CD8-positive, alpha-beta memory T cell (primary cell): ENCODE measurements around the gene PBX3. TPM values are rescaled to one million over a fixed set of nuclear protein-coding genes. Genes with fewer than 3 reads are reported as not detected.

ENCODE experiments used
- CTCF ChIA-PET: fragments of 350-600 bp; sonication (Branson Sonifier 250); formaldehyde crosslinking; loops from one replicate; lab custom pipeline; 2021; ENCODE audit warnings: antibody characterized with exemption; lab: Charles Lee
- POLR2A ChIA-PET: fragments of 350-600 bp; sonication (Branson Sonifier 250); formaldehyde crosslinking; loops from one replicate; lab custom pipeline; 2021; ENCODE audit warnings: antibody characterized with exemption; lab: Charles Lee
- DNase-seq, 5 donors: peaks; one replicate each; pipeline versions ENCODE4 v3.0.0 to v3.0.0-alpha.2; 2020 to 2022; ENCODE audit warnings: mixed read lengths in 1 of 5
- H3K27ac ChIP-seq: one replicate; pipeline ENCODE4 v1.7.0; 2013; ENCODE audit warnings: low read depth, mild to moderate bottlenecking, low read length, moderate library complexity
- H3K27me3 ChIP-seq: 2 replicates; pipeline ENCODE4 v1.7.0; 2013; ENCODE audit warnings: low read length, mild to moderate bottlenecking; ENCODE audit not compliant: insufficient read depth, poor library complexity, severe bottlenecking
- H3K36me3 ChIP-seq: 2 replicates; pipeline ENCODE4 v1.7.0; 2013; ENCODE audit warnings: mild to moderate bottlenecking, low read length, moderate library complexity; ENCODE audit not compliant: insufficient read depth
- H3K4me1 ChIP-seq: 2 replicates; pipeline ENCODE4 v1.7.0; 2013; ENCODE audit warnings: mild to moderate bottlenecking, low read length, moderate library complexity; ENCODE audit not compliant: insufficient read depth
- H3K4me3 ChIP-seq: 2 replicates; pipeline ENCODE4 v1.7.0; 2013; ENCODE audit warnings: mild to moderate bottlenecking, low read length
- H3K9me3 ChIP-seq: 2 replicates; pipeline ENCODE4 v1.7.0; 2013; ENCODE audit warnings: mild to moderate bottlenecking, low read length
- H3K27ac Mint-ChIP-seq, 8 donors: one replicate each; pipeline ENCODE4 v1.8.0; 2020 to 2021; ENCODE audit warnings: mixed read lengths in 8 of 8, mild to moderate bottlenecking in 6 of 8, inconsistent platforms in 3 of 8, moderate library complexity in 3 of 8
- H3K27me3 Mint-ChIP-seq, 2 donors: one replicate each; pipeline ENCODE4 v1.8.0; 2020 to 2021; ENCODE audit warnings: mixed read lengths in 2 of 2, mild to moderate bottlenecking in 1 of 2, moderate library complexity in 1 of 2
- H3K36me3 Mint-ChIP-seq, 3 donors: one replicate each; pipeline ENCODE4 v1.8.0; 2020 to 2021; ENCODE audit warnings: mixed read lengths in 3 of 3, inconsistent platforms in 1 of 3, mild to moderate bottlenecking in 1 of 3
- H3K4me1 Mint-ChIP-seq, 3 donors: one replicate each; pipeline ENCODE4 v1.8.0; 2020 to 2021; ENCODE audit warnings: mixed read lengths in 3 of 3, inconsistent platforms in 1 of 3, mild to moderate bottlenecking in 1 of 3
- H3K4me3 Mint-ChIP-seq, 7 donors: one replicate each; pipeline ENCODE4 v1.8.0; 2020 to 2021; ENCODE audit warnings: mixed read lengths in 7 of 7, mild to moderate bottlenecking in 6 of 7, moderate library complexity in 4 of 7, inconsistent platforms in 2 of 7
- H3K9me3 Mint-ChIP-seq, 5 donors: one replicate each; pipeline ENCODE4 v1.8.0; 2020 to 2022; ENCODE audit warnings: mixed read lengths in 5 of 5, mild to moderate bottlenecking in 3 of 5, moderate library complexity in 2 of 5, inconsistent platforms in 1 of 5
- polyA plus RNA-seq: library from polyadenylated mRNA; unstranded; fragments of 300-500 nt; fragmentation: Illumina TruSeq; gene quantifications from one replicate; pipeline ENCODE4 v1.2.3, GENCODE V29; 2021
- total RNA-seq, 2 experiments: library from RNA; stranded (reverse); gene quantifications; one replicate each; pipeline ENCODE4 v1.2.3, GENCODE V29; 2021

Gene PBX3
- total and polyA plus RNA-seq, 3 experiments from 2014 or later: 4.6 to 13.4 (median 12.8) TPM

DNA sequence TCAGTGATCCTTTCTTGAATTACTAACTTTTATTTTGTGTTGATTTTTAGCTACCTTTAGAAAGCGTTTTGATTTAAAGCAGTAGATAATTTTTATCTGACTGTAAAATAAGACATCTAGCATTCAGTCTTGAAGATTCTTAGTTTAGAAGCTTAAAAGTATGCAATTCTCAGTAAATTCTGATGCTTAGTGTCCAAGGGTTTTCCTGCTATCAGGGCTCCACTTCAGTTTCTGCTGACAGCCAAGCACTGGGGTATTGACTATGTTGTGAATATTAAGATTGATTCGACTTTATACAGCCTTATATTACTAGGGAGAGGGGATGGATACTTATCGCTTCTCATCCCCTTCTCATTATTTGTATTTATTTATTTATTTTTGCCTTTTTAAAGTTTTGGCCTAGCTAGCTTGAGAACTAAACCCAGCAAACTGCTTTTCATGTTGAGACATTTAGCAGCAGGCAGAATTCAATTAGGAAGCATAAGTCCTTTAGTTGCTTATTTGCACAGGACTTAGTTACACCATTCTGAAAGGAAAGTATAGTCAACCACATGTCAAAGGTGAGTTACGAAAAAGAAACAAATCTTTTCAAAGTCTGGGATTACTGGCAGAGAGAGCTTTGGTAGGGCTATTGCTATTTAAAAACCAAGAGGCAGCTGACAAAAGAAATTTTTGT is 2.9 kb downstream of the PBX3 start:
- Histone ChIP-seq H3K4me3 (no peak overlapping the region), H3K27ac (no peak overlapping the region)
- CTCF ChIA-PET: interaction anchor here (1.3 kb wide), 1 partner anchor 108 kb away, joined by 3 read pairs; no protein-coding TSS in a partner anchor

GRCh38 chr9:125750627-125751011 is 3.4 kb downstream of the PBX3 start:
- Histone ChIP-seq H3K9me3 (no peaks in the 10 kb centered on the region), H3K4me3 (no peak overlapping the region), H3K27me3 (no peaks in the 10 kb centered on the region), H3K4me1 (peaks cover 21% of the 10 kb centered on the region), H3K36me3 (no peaks in the 10 kb centered on the region), H3K27ac (no peak overlapping the region)
- CTCF ChIA-PET: interaction anchor here (1.3 kb wide), 1 partner anchor 109 kb away, joined by 3 read pairs; no protein-coding TSS in a partner anchor
- H3K27me3 Mint-ChIP-seq: no peaks in the 10 kb centered on the region
- no peaks in the 10 kb centered on the region for H3K9me3 Mint-ChIP-seq
- DNase-seq: no peak
- peak overlapping the region in 2 of 7 donors; percentile 73 for H3K4me3 Mint-ChIP-seq
- H3K27ac Mint-ChIP-seq: peak overlapping the region in 2 of 8 donors; percentile 80 to 86
- peaks cover 0 to 9% (median 3%) of the 10 kb centered on the region in 3 donors for H3K36me3 Mint-ChIP-seq
- POLR2A ChIA-PET: interaction anchor here (0.7 kb wide), 1 partner anchor 9 kb away, joined by 3 read pairs; no protein-coding TSS in a partner anchor
- peaks cover 20 to 40% (median 24%) of the 10 kb centered on the region in 3 donors for H3K4me1 Mint-ChIP-seq

More for the DNA sequence above, 2.9 kb downstream of the PBX3 start:
- peak overlapping the region in 2 of 8 donors; percentile 80 to 86 for H3K27ac Mint-ChIP-seq
- Histone ChIP-seq H3K27me3 (no peaks in the 10 kb centered on the region), H3K9me3 (no peaks in the 10 kb centered on the region), H3K36me3 (no peaks in the 10 kb centered on the region), H3K4me1 (peaks cover 22% of the 10 kb centered on the region)
- H3K27me3 Mint-ChIP-seq: no peaks in the 10 kb centered on the region
- peak overlapping the region in 2 of 7 donors; percentile 45 to 98 for H3K4me3 Mint-ChIP-seq
- DNase-seq: no peak
- no peaks in the 10 kb centered on the region for H3K9me3 Mint-ChIP-seq
- H3K36me3 Mint-ChIP-seq: peaks cover 0 to 9% (median 3%) of the 10 kb centered on the region in 3 donors
- POLR2A ChIA-PET: interaction anchor here (0.7 kb wide), 1 partner anchor 9 kb away, joined by 3 read pairs; no protein-coding TSS in a partner anchor
- peaks cover 25 to 45% (median 25%) of the 10 kb centered on the region in 3 donors for H3K4me1 Mint-ChIP-seq

DNA sequence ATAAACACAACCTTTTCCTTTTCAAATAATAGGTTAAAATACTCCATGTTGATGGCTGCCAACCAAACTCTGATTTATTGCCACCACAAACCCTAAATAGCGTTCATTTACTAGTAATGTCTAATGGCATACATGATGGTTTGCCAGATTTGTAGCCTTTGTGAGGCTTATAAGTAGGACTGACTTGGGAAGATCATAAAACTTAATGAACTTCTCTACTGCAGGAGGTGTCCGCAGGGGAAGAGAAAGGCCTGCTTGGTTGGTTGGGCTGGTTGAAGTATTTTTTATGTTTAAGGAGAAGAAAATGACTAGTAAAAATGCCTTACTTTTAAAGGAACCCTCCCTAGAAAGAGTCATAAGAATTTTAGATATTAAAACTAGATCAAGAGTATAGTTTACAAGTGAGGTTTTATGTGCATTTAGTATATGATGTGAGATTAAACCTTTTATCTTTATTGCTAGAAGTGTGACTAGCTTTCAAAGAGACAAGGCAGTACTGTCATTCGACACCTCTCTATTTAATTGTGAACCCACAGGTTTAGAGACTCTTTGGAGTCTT is 5.0 kb downstream of the PBX3 start:
- CTCF ChIA-PET: no interaction called here
- DNase-seq: no peak
- Mint-ChIP-seq H3K4me1 (peaks cover 18 to 37% (median 19%) of the 10 kb centered on the region in 3 donors), H3K4me3 (no peak overlapping the region), H3K27ac (no peak overlapping the region), H3K27me3 (no peaks in the 10 kb centered on the region), H3K9me3 (no peaks in the 10 kb centered on the region), H3K36me3 (peaks cover 0 to 5% (median 3%) of the 10 kb centered on the region in 3 donors)
- peaks cover 17% of the 10 kb centered on the region for H3K4me1 ChIP-seq
- H3K27me3 ChIP-seq: no peaks in the 10 kb centered on the region
- no peaks in the 10 kb centered on the region for H3K9me3 ChIP-seq
- no peak overlapping the region for H3K27ac ChIP-seq
- H3K36me3 ChIP-seq: no peaks in the 10 kb centered on the region
- H3K4me3 ChIP-seq: no peak overlapping the region
- POLR2A ChIA-PET: no interaction called here

DNA sequence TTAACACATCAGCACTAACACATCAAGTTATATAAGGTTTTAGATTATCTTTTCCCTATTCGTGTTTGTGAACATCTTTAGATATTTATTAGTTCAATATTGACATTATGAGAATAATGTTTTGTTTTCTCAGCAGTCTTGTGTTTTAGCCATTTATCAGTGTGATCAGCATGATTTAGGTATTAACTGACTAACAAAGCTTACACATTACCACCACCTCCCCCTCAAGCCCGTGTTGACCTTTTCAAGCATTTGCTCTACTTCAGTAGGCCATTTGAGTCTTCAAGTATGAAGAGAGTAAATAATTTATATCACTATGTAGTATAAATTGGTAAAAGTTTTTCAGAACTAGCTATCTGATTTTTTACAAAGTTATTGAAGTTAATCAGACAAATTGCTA is 6.9 kb downstream of the PBX3 start:
- CTCF ChIA-PET: no interaction called here
- POLR2A ChIA-PET: no interaction called here

DNA sequence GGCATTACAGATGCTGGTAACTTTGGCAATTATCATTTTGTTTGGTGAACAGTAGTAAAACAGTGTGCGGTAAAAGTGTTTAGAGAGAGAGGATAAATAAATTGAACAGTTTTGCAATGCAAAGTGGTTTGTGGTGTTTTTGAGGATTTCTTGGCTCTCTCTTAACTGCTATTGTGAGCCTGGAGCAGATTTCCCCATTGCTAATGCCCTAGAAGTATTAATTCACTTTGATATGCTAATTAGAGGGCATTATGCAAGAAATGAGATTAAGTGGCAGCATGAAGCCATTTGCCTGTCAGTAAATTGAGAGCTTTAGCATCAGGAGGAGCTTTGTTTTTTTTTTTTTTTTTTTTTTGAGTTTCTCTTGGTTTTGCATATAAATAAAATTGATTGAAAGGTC is 8.2 kb downstream of the PBX3 start:
- DNase-seq: no peak
- ChIA-PET POLR2A (no interaction called here), CTCF (no interaction called here)
- peak overlapping the region in 1 of 8 donors; percentile 46 for H3K27ac Mint-ChIP-seq
- peaks cover 12 to 30% (median 13%) of the 10 kb centered on the region in 3 donors for H3K4me1 Mint-ChIP-seq
- Histone ChIP-seq H3K4me1 (no peaks in the 10 kb centered on the region), H3K27me3 (no peaks in the 10 kb centered on the region), H3K36me3 (no peaks in the 10 kb centered on the region), H3K9me3 (no peaks in the 10 kb centered on the region), H3K4me3 (no peak overlapping the region), H3K27ac (no peak overlapping the region)
- H3K27me3 Mint-ChIP-seq: no peaks in the 10 kb centered on the region
- peaks cover 0 to 3% (median 0%) of the 10 kb centered on the region in 3 donors for H3K36me3 Mint-ChIP-seq
- no peak overlapping the region for H3K4me3 Mint-ChIP-seq
- no peaks in the 10 kb centered on the region for H3K9me3 Mint-ChIP-seq

More for the DNA sequence above, 6.9 kb downstream of the PBX3 start:
- Histone ChIP-seq H3K27ac (no peak overlapping the region), H3K9me3 (no peaks in the 10 kb centered on the region), H3K4me3 (no peak overlapping the region), H3K27me3 (no peaks in the 10 kb centered on the region), H3K4me1 (peaks cover 10% of the 10 kb centered on the region), H3K36me3 (no peaks in the 10 kb centered on the region)
- no peaks in the 10 kb centered on the region for H3K9me3 Mint-ChIP-seq
- DNase-seq: no peak
- peaks cover 0 to 3% (median 0%) of the 10 kb centered on the region in 3 donors for H3K36me3 Mint-ChIP-seq
- H3K27ac Mint-ChIP-seq: no peak overlapping the region
- no peak overlapping the region for H3K4me3 Mint-ChIP-seq
- H3K27me3 Mint-ChIP-seq: no peaks in the 10 kb centered on the region
- peaks cover 12 to 33% (median 15%) of the 10 kb centered on the region in 3 donors for H3K4me1 Mint-ChIP-seq

- no peak overlapping the region for H3K4me3 ChIP-seq
- no peaks in the 10 kb centered on the region for H3K27me3 Mint-ChIP-seq
- no peak overlapping the region for H3K27ac ChIP-seq
- H3K4me1 Mint-ChIP-seq: peaks cover 7 to 24% (median 8%) of the 10 kb centered on the region in 3 donors
- peaks cover 0 to 3% (median 0%) of the 10 kb centered on the region in 3 donors for H3K36me3 Mint-ChIP-seq
- ChIA-PET CTCF (no interaction called here), POLR2A (no interaction called here)
- H3K36me3 ChIP-seq: no peaks in the 10 kb centered on the region
- H3K27ac Mint-ChIP-seq: no peak overlapping the region
- no peak overlapping the region for H3K4me3 Mint-ChIP-seq
- H3K4me1 ChIP-seq: no peaks in the 10 kb centered on the region
- no peak for DNase-seq
- H3K9me3 ChIP-seq: no peaks in the 10 kb centered on the region
- no peaks in the 10 kb centered on the region for H3K9me3 Mint-ChIP-seq
- no peaks in the 10 kb centered on the region for H3K27me3 ChIP-seq
Observed at GRCh38 chr9:125756518-125756917, 9.3 kb downstream of the PBX3 start.

GRCh38 chr9:125757834-125758233 is 10.7 kb downstream of the PBX3 start:
- Mint-ChIP-seq H3K36me3 (peaks cover 0 to 3% (median 0%) of the 10 kb centered on the region in 3 donors), H3K27ac (no peak overlapping the region), H3K4me1 (peaks cover 7 to 17% (median 9%) of the 10 kb centered on the region in 3 donors), H3K4me3 (no peak overlapping the region), H3K9me3 (no peaks in the 10 kb centered on the region), H3K27me3 (no peaks in the 10 kb centered on the region)
- ChIA-PET CTCF (no interaction called here), POLR2A (no interaction called here)
- Histone ChIP-seq H3K4me1 (no peaks in the 10 kb centered on the region), H3K36me3 (no peaks in the 10 kb centered on the region), H3K27ac (no peak overlapping the region), H3K27me3 (no peaks in the 10 kb centered on the region), H3K4me3 (no peak overlapping the region), H3K9me3 (no peaks in the 10 kb centered on the region)
- no peak for DNase-seq
